ENCODE data around the gene LRP1. TPM values are rescaled to one million over a fixed set of nuclear protein-coding genes. Genes with fewer than 3 reads are reported as not detected.
A peak's percentile ranks its signal among the peaks of the same experiment; 100 is the strongest.

Gene LRP1
- total and polyA plus RNA-seq, 2 of the 13 experiments (the other 11 are each of a cell fraction or from before 2014, with no cell fraction given): 14.7 to 30.8 TPM

- TF ChIP-seq PAXIP1 (CRISPR knock-in tag; conservative IDR thresholded peaks at IDR 0.05): peak; percentile 79; the same call in 1 of the 2 replicates
- 0 out of 2 replicates have a peak, but pooled peaks have one; percentile 58 for TF ChIP-seq ISL2 (CRISPR knock-in tag; IDR thresholded peaks at IDR 0.05)
- peak; percentile 72; the same call in 1 of the 2 replicates for TF ChIP-seq TGIF2 (CRISPR knock-in tag; IDR thresholded peaks at IDR 0.05)
- peak; percentile 70; the same call in 1 of the 2 replicates for TF ChIP-seq KDM1A (CRISPR knock-in tag; IDR thresholded peaks at IDR 0.05)
- TF ChIP-seq ZNF205 (CRISPR knock-in tag; IDR thresholded peaks at IDR 0.05): 0 out of 2 replicates have a peak, but pooled peaks have one; percentile 54
- peak; percentile 65 for TF ChIP-seq ZGPAT (CRISPR knock-in tag; IDR thresholded peaks at IDR 0.05)
- no peak for TF ChIP-seq ZXDC (CRISPR knock-in tag; IDR thresholded peaks at IDR 0.05)
- 0 out of 2 replicates have a peak, but pooled peaks have one; percentile 28 for TF ChIP-seq ZNF124 (CRISPR knock-in tag; IDR thresholded peaks at IDR 0.05)
- TF ChIP-seq RCOR2 (CRISPR knock-in tag; IDR thresholded peaks at IDR 0.05): peak; percentile 68
- peak; percentile 76 for TF ChIP-seq CEBPG (CRISPR knock-in tag; IDR thresholded peaks at IDR 0.05)
- peak; percentile 83 for TF ChIP-seq NCOR1 (IDR thresholded peaks at IDR 0.05; ENCODE audit: borderline replicate concordance, low read length)
- peak; percentile 55; the same call in 1 of the 2 replicates for TF ChIP-seq RXRA (CRISPR knock-in tag; IDR thresholded peaks at IDR 0.05)
- TF ChIP-seq FOXK1 (CRISPR knock-in tag; IDR thresholded peaks at IDR 0.05; ENCODE audit: borderline replicate concordance, low read depth): peak; percentile 68; the same call in 1 of the 2 replicates
- TF ChIP-seq PPARG (CRISPR knock-in tag; conservative IDR thresholded peaks at IDR 0.05): peak; percentile 82
- TF ChIP-seq ARID4A (CRISPR knock-in tag; IDR thresholded peaks at IDR 0.05; ENCODE audit: borderline replicate concordance): peak; percentile 44; the same call in 1 of the 2 replicates
- TF ChIP-seq XRCC5 (optimal IDR thresholded peaks at IDR 0.05; ENCODE audit: low read length): peak; percentile 74
- TF ChIP-seq GATAD2A (CRISPR knock-in tag; IDR thresholded peaks at IDR 0.05): peak; percentile 88
Observed at GRCh38 chr12:57130941-57131340, 2.7 kb downstream of the LRP1 start (continued).

Data from HepG2 (cell line).